NCI-H2107 treated with DMSO at 0.1 percent for 48 hours (cell line): ENCODE results near the gene USP7.
"Not testable (repeated sequence)": the region's sequence is repeated elsewhere in the genome, so short reads cannot be mapped to it uniquely, and the experiment has no call there.

Experiments used
- DNase-seq: peaks from one replicate; lab custom pipeline; 2025; ENCODE audit not compliant: unreplicated experiment; lab: John Stamatoyannopoulos, UW

USP7 gene

GRCh38 chr16:8848231-8848938 lies 115.3 kb downstream of the USP7 start:
- DNase-seq, result no peak

GRCh38 chr16:8847623-8848022 lies 116.1 kb downstream of the USP7 start:
- no peak for DNase-seq

GRCh38 chr16:8847145-8847544 lies 116.6 kb downstream of the USP7 start:
- no peak for DNase-seq

- DNase-seq, result no peak
Measured at GRCh38 chr16:8846401-8846932, 117.2 kb downstream of the USP7 start.

- no peak for DNase-seq
Measured at GRCh38 chr16:8845699-8846298, 117.9 kb downstream of the USP7 start.

GRCh38 chr16:8843296-8843695 lies 120.4 kb downstream of the USP7 start:
- DNase-seq, result not testable (repeated sequence)
